Endometrial microvascular endothelial cells (primary cell): Measurements from ENCODE around the gene NACA. TPM values are rescaled to one million over a fixed set of nuclear protein-coding genes. Genes with fewer than 3 reads are reported as not detected.

Experiments used
- in situ Hi-C: cut with HindIII; loops from 2 replicates; pipeline ENCODE4 v1.10.0; 2017; ENCODE audit warnings: low sequenced_read_pairs, low pct_unique_long_range_greater_than_20kb; ENCODE audit errors: inconsistent ontology term
- total RNA-seq: library from RNA; depleted of rRNA; stranded (reverse); fragments of >200 nt; gene quantifications from one replicate; pipeline ENCODE4 v1.2.3, GENCODE V29; 2015; ENCODE audit errors: inconsistent ontology term

NACA gene
- total RNA-seq, 1 donor from 2014 or later, result 1,325 TPM

GRCh38 chr12:56699020-56699661 is 26.0 kb downstream of the NACA start:
- in situ Hi-C loops, result no loop called here

GRCh38 chr12:56695327-56696101 is 29.6 kb downstream of the NACA start:
- in situ Hi-C loops, result no loop called here

- in situ Hi-C loops, result no loop called here
Observed at GRCh38 chr12:56694161-56694560, 30.9 kb downstream of the NACA start.

- in situ Hi-C loops, result no loop called here
Observed at GRCh38 chr12:56688846-56689109, 36.3 kb downstream of the NACA start.

- in situ Hi-C loops, result no loop called here
Observed at GRCh38 chr12:56688129-56688845, 36.8 kb downstream of the NACA start, which contains the start of gene PTGES3. Gene PTGES3 (minus strand): TSS chr12:56688284. CDS start chr12:56687999, 285 bp downstream.

- in situ Hi-C loops, result no loop called here
Observed at GRCh38 chr12:56687223-56688128, 37.6 kb downstream of the NACA start.

GRCh38 chr12:56684745-56685359 is 40.2 kb downstream of the NACA start:
- in situ Hi-C loops, result no loop called here

- in situ Hi-C loops, result no loop called here
Observed at GRCh38 chr12:56682323-56682722, 42.8 kb downstream of the NACA start.

- in situ Hi-C loops, result no loop called here
Observed at GRCh38 chr12:56679883-56680575, 45.1 kb downstream of the NACA start.

- in situ Hi-C loops, result no loop called here
Observed at GRCh38 chr12:56678852-56679251, 46.2 kb downstream of the NACA start.

- in situ Hi-C loops, result no loop called here
Observed at GRCh38 chr12:56677680-56678079, 47.4 kb downstream of the NACA start.

GRCh38 chr12:56676851-56677580 is 48.1 kb downstream of the NACA start:
- in situ Hi-C loops, result no loop called here

GRCh38 chr12:56671608-56672007 is 53.5 kb downstream of the NACA start:
- in situ Hi-C loops, result no loop called here

GRCh38 chr12:56670836-56671235 is 54.3 kb downstream of the NACA start:
- in situ Hi-C loops, result no loop called here

- in situ Hi-C loops, result no loop called here
Observed at GRCh38 chr12:56668197-56668457, 57.0 kb downstream of the NACA start.
